Measurements from ENCODE around the gene FBXO17.

Gene FBXO17

GRCh38 chr19:38907227-38907626 is 68.3 kb downstream of the FBXO17 start:
- no peak for DNase-seq (ENCODE audit: low read depth)
- H3K4me3 ChIP-seq (ENCODE audit: low read depth, low read length) = no peak overlapping the region
- no peak for TF ChIP-seq CTCF (conservative IDR thresholded peaks at IDR 0.05; ENCODE audit: low read depth, low read length)

GRCh38 chr19:38905620-38906019 is 69.9 kb downstream of the FBXO17 start:
- TF ChIP-seq CTCF (conservative IDR thresholded peaks at IDR 0.05; ENCODE audit: low read depth, low read length) = no peak
- no peak for DNase-seq (ENCODE audit: low read depth)
- no peak overlapping the region for H3K4me3 ChIP-seq (ENCODE audit: low read depth, low read length)

DNA sequence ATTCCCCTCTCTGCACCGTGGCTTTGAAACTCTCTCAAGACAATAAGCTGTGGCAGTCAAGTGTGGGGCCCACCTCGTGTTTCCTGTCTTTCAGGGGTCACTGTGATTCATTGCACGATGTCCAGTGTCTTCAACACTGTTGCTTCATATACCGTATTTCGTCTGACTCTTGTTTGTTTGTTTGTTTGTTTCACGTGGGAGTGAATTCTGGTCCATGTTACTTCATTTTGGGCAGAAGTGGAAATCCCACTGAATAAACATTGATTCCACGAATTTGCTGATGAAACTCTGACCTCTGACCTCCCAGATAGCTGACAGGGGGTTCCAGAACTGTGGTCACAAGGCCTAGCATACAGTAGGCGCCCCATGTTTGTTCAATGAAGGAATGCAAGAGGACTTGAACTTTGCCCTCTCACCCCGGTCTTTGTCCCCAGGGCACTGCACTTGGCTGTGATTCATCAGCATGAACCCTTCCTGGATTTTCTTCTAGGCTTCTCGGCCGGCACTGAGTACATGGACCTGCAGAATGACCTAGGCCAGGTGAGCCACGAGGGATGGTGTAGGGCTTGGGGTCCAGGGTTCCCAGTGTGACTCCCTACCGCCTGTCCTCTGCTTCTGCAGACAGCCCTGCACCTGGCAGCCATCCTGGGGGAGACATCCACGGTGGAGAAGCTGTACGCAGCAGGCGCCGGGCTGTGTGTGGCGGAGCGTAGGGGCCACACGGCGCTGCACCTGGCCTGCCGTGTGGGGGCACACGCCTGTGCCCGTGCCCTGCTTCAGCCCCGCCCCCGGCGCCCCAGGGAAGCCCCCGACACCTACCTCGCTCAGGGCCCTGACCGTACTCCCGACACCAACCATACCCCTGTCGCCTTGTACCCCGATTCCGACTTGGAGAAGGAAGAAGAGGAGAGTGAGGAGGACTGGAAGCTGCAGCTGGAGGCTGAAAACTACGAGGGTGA is 70.7 kb downstream of the FBXO17 start:
- no peak for TF ChIP-seq CTCF (conservative IDR thresholded peaks at IDR 0.05; ENCODE audit: low read depth, low read length)
- H3K4me3 ChIP-seq (ENCODE audit: low read depth, low read length) = no peak overlapping the region
- peak; percentile 10 for DNase-seq (ENCODE audit: low read depth)

- no peak for TF ChIP-seq CTCF (conservative IDR thresholded peaks at IDR 0.05; ENCODE audit: low read depth, low read length)
- no peak for DNase-seq (ENCODE audit: low read depth)
- H3K4me3 ChIP-seq (ENCODE audit: low read depth, low read length) = no peak overlapping the region
Measured at GRCh38 chr19:38901683-38902082, 73.9 kb downstream of the FBXO17 start.

GRCh38 chr19:38900743-38901190 is 74.8 kb downstream of the FBXO17 start:
- peak overlapping the region; percentile 86 for H3K4me3 ChIP-seq (ENCODE audit: low read depth, low read length)
- no peak for TF ChIP-seq CTCF (conservative IDR thresholded peaks at IDR 0.05; ENCODE audit: low read depth, low read length)
- DNase-seq (ENCODE audit: low read depth) = peak; percentile 21

DNA sequence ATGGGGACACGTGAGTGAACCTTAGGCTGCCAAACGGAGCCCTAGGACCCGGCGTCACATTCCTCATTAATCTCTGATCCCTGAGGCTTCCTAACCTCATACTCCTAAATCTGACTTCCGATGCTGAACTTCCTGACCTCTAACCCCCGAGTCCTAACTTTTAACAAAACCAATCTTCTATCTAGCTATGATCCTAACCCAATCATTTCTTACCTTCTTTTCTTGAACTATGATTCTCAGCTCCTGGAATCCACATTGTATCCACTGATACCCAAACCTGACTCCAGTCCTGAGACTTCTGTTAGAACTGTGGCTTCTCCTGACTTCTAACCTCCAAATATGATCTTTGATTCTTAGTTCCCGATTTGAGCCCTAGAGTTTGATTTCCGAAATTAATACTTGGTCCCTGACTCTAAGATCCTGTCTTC is 75.3 kb downstream of the FBXO17 start:
- peak overlapping the region; percentile 86 for H3K4me3 ChIP-seq (ENCODE audit: low read depth, low read length)
- TF ChIP-seq CTCF (conservative IDR thresholded peaks at IDR 0.05; ENCODE audit: low read depth, low read length) = no peak
- DNase-seq (ENCODE audit: low read depth) = no peak
